Stimulated activated memory B cell treated with anti-CD40 and anti-IgM and Interleukin-4, amounts not matched to agents 10 μg/mL and 1 μg/mL and 100 μg/mL, for 72 hours (primary cell): ENCODE measurements around the gene MSRB1.
"Not testable (repeated sequence)": the region's sequence is repeated elsewhere in the genome, so short reads cannot be mapped to it uniquely, and the experiment has no call there.

Experiments used
- ATAC-seq: fragments of 150-1000 bp; cut with Tn5 transposase; 2 replicates; pipeline ENCODE4 v1.10.0; 2021
- H3K27ac Mint-ChIP-seq: one replicate; pipeline ENCODE4 v1.8.0; 2022; ENCODE audit warnings: mild to moderate bottlenecking, mixed read lengths
- H3K27me3 Mint-ChIP-seq: one replicate; pipeline ENCODE4 v1.8.0; 2022; ENCODE audit warnings: mixed read lengths
- H3K36me3 Mint-ChIP-seq: one replicate; pipeline ENCODE4 v1.8.0; 2022; ENCODE audit warnings: mixed read lengths
- H3K4me1 Mint-ChIP-seq: one replicate; pipeline ENCODE4 v1.8.0; 2022; ENCODE audit warnings: mixed read lengths
- H3K4me3 Mint-ChIP-seq: one replicate; pipeline ENCODE4 v1.8.0; 2022; ENCODE audit warnings: mild to moderate bottlenecking, moderate library complexity, mixed read lengths
- H3K9me3 Mint-ChIP-seq: one replicate; pipeline ENCODE4 v1.8.0; 2022; ENCODE audit warnings: mixed read lengths

Gene MSRB1

GRCh38 chr16:1958143-1958491 lies 15.1 kb upstream of the MSRB1 start:
- H3K4me3 Mint-ChIP-seq, H3K27me3 Mint-ChIP-seq, ATAC-seq, H3K9me3 Mint-ChIP-seq, H3K27ac Mint-ChIP-seq: not testable (repeated sequence)
- Mint-ChIP-seq H3K36me3 (peaks cover 20% of the 10 kb centered on the region), H3K4me1 (peaks cover 42% of the 10 kb centered on the region)

- H3K27ac Mint-ChIP-seq, ATAC-seq, H3K27me3 Mint-ChIP-seq, H3K4me3 Mint-ChIP-seq, H3K9me3 Mint-ChIP-seq: not testable (repeated sequence)
- H3K4me1 Mint-ChIP-seq, result peaks cover 37% of the 10 kb centered on the region
- peaks cover 15% of the 10 kb centered on the region for H3K36me3 Mint-ChIP-seq
Measured at GRCh38 chr16:1957434-1958142, 14.6 kb upstream of the MSRB1 start.

- no peaks in the 10 kb centered on the region for H3K9me3 Mint-ChIP-seq
- peaks cover 8% of the 10 kb centered on the region for H3K27me3 Mint-ChIP-seq
- peaks cover 1% of the 10 kb centered on the region for H3K4me1 Mint-ChIP-seq
- no peak for ATAC-seq
- H3K36me3 Mint-ChIP-seq, result no peaks in the 10 kb centered on the region
- H3K27ac Mint-ChIP-seq, result no peak overlapping the region
- no peak overlapping the region for H3K4me3 Mint-ChIP-seq
Measured at GRCh38 chr16:1953734-1954133, 10.7 kb upstream of the MSRB1 start.

- H3K4me3 Mint-ChIP-seq, result no peak overlapping the region
- no peak for ATAC-seq
- H3K27ac Mint-ChIP-seq, result no peak overlapping the region
- peaks cover 15% of the 10 kb centered on the region for H3K27me3 Mint-ChIP-seq
- H3K9me3 Mint-ChIP-seq, result no peaks in the 10 kb centered on the region
- no peaks in the 10 kb centered on the region for H3K36me3 Mint-ChIP-seq
- H3K4me1 Mint-ChIP-seq, result no peaks in the 10 kb centered on the region
Measured at GRCh38 chr16:1950559-1950958, 7.6 kb upstream of the MSRB1 start.

GRCh38 chr16:1950047-1950446 lies 7.0 kb upstream of the MSRB1 start:
- Mint-ChIP-seq H3K27ac (no peak overlapping the region), H3K27me3 (peaks cover 15% of the 10 kb centered on the region), H3K4me1 (no peaks in the 10 kb centered on the region), H3K4me3 (no peak overlapping the region), H3K9me3 (no peaks in the 10 kb centered on the region), H3K36me3 (no peaks in the 10 kb centered on the region)
- no peak for ATAC-seq

GRCh38 chr16:1949507-1949906 lies 6.5 kb upstream of the MSRB1 start:
- H3K27me3 Mint-ChIP-seq, result peaks cover 15% of the 10 kb centered on the region
- no peaks in the 10 kb centered on the region for H3K36me3 Mint-ChIP-seq
- no peaks in the 10 kb centered on the region for H3K9me3 Mint-ChIP-seq
- no peak overlapping the region for H3K4me3 Mint-ChIP-seq
- H3K4me1 Mint-ChIP-seq, result peaks cover 2% of the 10 kb centered on the region
- no peak for ATAC-seq
- H3K27ac Mint-ChIP-seq, result peak overlapping the region; percentile 46

- no peak overlapping the region for H3K27ac Mint-ChIP-seq
- H3K36me3 Mint-ChIP-seq, result no peaks in the 10 kb centered on the region
- no peak overlapping the region for H3K4me3 Mint-ChIP-seq
- ATAC-seq, result no peak
- no peaks in the 10 kb centered on the region for H3K9me3 Mint-ChIP-seq
- H3K27me3 Mint-ChIP-seq, result peaks cover 15% of the 10 kb centered on the region
- peaks cover 22% of the 10 kb centered on the region for H3K4me1 Mint-ChIP-seq
Measured at GRCh38 chr16:1947369-1947670, 4.3 kb upstream of the MSRB1 start.

- peaks cover 27% of the 10 kb centered on the region for H3K4me1 Mint-ChIP-seq
- H3K36me3 Mint-ChIP-seq, result no peaks in the 10 kb centered on the region
- ATAC-seq, result no peak
- H3K4me3 Mint-ChIP-seq, result no peak overlapping the region
- H3K27ac Mint-ChIP-seq, result no peak overlapping the region
- no peaks in the 10 kb centered on the region for H3K9me3 Mint-ChIP-seq
- H3K27me3 Mint-ChIP-seq, result peaks cover 15% of the 10 kb centered on the region
Measured at GRCh38 chr16:1946495-1947368, 3.7 kb upstream of the MSRB1 start.

GRCh38 chr16:1945559-1946391 lies 2.8 kb upstream of the MSRB1 start:
- no peak overlapping the region for H3K27ac Mint-ChIP-seq
- H3K4me3 Mint-ChIP-seq, result no peak overlapping the region
- peaks cover 34% of the 10 kb centered on the region for H3K4me1 Mint-ChIP-seq
- no peak for ATAC-seq
- no peaks in the 10 kb centered on the region for H3K9me3 Mint-ChIP-seq
- peaks cover 15% of the 10 kb centered on the region for H3K27me3 Mint-ChIP-seq
- no peaks in the 10 kb centered on the region for H3K36me3 Mint-ChIP-seq

- no peaks in the 10 kb centered on the region for H3K9me3 Mint-ChIP-seq
Measured at GRCh38 chr16:1944612-1945199, 1.7 kb upstream of the MSRB1 start.

GRCh38 chr16:1942047-1942809 lies 771 bp downstream of the MSRB1 start:
- Mint-ChIP-seq H3K27me3 (peaks cover 1% of the 10 kb centered on the region), H3K27ac (peak overlapping the region; percentile 94), H3K36me3 (peaks cover 18% of the 10 kb centered on the region), H3K9me3 (no peaks in the 10 kb centered on the region), H3K4me3 (peak overlapping the region; percentile 97), H3K4me1 (peaks cover 40% of the 10 kb centered on the region)
- ATAC-seq, result no peak

More at GRCh38 chr16:1944612-1945199, 1.7 kb upstream of the MSRB1 start:
- ATAC-seq, result no peak
- Mint-ChIP-seq H3K27ac (no peak overlapping the region), H3K4me3 (peak overlapping the region; percentile 97), H3K36me3 (no peaks in the 10 kb centered on the region), H3K4me1 (peaks cover 40% of the 10 kb centered on the region), H3K27me3 (peaks cover 15% of the 10 kb centered on the region)

- Mint-ChIP-seq H3K36me3 (peaks cover 25% of the 10 kb centered on the region), H3K9me3 (no peaks in the 10 kb centered on the region), H3K4me3 (peak overlapping the region; percentile 97), H3K27me3 (no peaks in the 10 kb centered on the region), H3K4me1 (peaks cover 40% of the 10 kb centered on the region), H3K27ac (peak overlapping the region; percentile 94)
- ATAC-seq, result no peak
Measured at GRCh38 chr16:1941162-1942046, 1.6 kb downstream of the MSRB1 start.

GRCh38 chr16:1940273-1941161 lies 2.5 kb downstream of the MSRB1 start:
- no peaks in the 10 kb centered on the region for H3K9me3 Mint-ChIP-seq
- no peak for ATAC-seq
- no peaks in the 10 kb centered on the region for H3K27me3 Mint-ChIP-seq
- peaks cover 25% of the 10 kb centered on the region for H3K36me3 Mint-ChIP-seq
- H3K4me1 Mint-ChIP-seq, result peaks cover 40% of the 10 kb centered on the region
- H3K4me3 Mint-ChIP-seq, result no peak overlapping the region
- peak overlapping the region; percentile 32 for H3K27ac Mint-ChIP-seq
